Keratinocyte (primary cell): ENCODE measurements around the gene TMEM135. TPM values are rescaled to one million over a fixed set of nuclear protein-coding genes. Genes with fewer than 3 reads are reported as not detected.

ENCODE experiments used
- DNase-seq: peaks from one replicate; pipeline ENCODE4 v3.0.0-alpha.2; 2011; ENCODE audit warnings: low read depth, missing footprints, low spot score
- FAIRE-seq: peaks from 2 replicates; lab custom pipeline; 2011; peaks lifted over from hg19 to GRCh38; lab: Jason Lieb, UNC
- H2AFZ ChIP-seq: 2 replicates; pipeline ENCODE4 v1.6.0; 2012; ENCODE audit warnings: low read length, control low read depth, inconsistent platforms; ENCODE audit not compliant: control insufficient read depth
- H3K27ac ChIP-seq: 2 replicates; pipeline ENCODE4 v1.5.1; 2011; ENCODE audit warnings: low read length; ENCODE audit not compliant: control insufficient read depth, insufficient read depth
- H3K27me3 ChIP-seq: 3 replicates; pipeline ENCODE4 v1.6.0; 2011; ENCODE audit warnings: low read length; ENCODE audit not compliant: control insufficient read depth, insufficient read depth; ENCODE audit errors: extremely low read depth
- H3K36me3 ChIP-seq, 2 experiments: 2 replicates in 1 of 2; 3 replicates in 1 of 2; pipeline ENCODE4 v1.5.1; 2011; ENCODE audit warnings: low read length in 2 of 2, mild to moderate bottlenecking in 1 of 2; ENCODE audit not compliant: control insufficient read depth in 2 of 2, insufficient read depth in 2 of 2; ENCODE audit errors: extremely low read depth in 1 of 2
- H3K4me1 ChIP-seq: 3 replicates; pipeline ENCODE4 v1.5.1; 2011; ENCODE audit warnings: low read length; ENCODE audit not compliant: control insufficient read depth, insufficient read depth; ENCODE audit errors: extremely low read depth
- H3K4me2 ChIP-seq: 3 replicates; pipeline ENCODE4 v1.6.0; 2011; ENCODE audit warnings: low read depth, low read length; ENCODE audit not compliant: control insufficient read depth, insufficient read depth; ENCODE audit errors: extremely low read depth
- H3K4me3 ChIP-seq, 3 experiments: fragments of 200-600 bp in 1 of 3; sonication (generic) in 1 of 3; 2 replicates in 2 of 3; 3 replicates in 1 of 3; pipeline ENCODE4 v1.5.1; 2011 to 2016; ENCODE audit warnings: low read length in 3 of 3, mild to moderate bottlenecking in 3 of 3, control low read depth in 2 of 3, inconsistent platforms in 1 of 3, low read depth in 1 of 3, mixed read lengths in 1 of 3, mixed run types in 1 of 3, moderate library complexity in 1 of 3; ENCODE audit not compliant: control insufficient read depth in 2 of 3, insufficient read depth in 2 of 3; ENCODE audit errors: extremely low read depth in 1 of 3
- H3K79me2 ChIP-seq: 2 replicates; pipeline ENCODE4 v1.6.0; 2012; ENCODE audit warnings: low read length; ENCODE audit not compliant: control insufficient read depth, insufficient read depth
- H3K9ac ChIP-seq: 3 replicates; pipeline ENCODE4 v1.6.0; 2011; ENCODE audit warnings: low read length; ENCODE audit not compliant: control insufficient read depth, insufficient read depth; ENCODE audit errors: extremely low read depth
- H3K9me1 ChIP-seq: 3 replicates; pipeline ENCODE4 v1.6.0; 2011; ENCODE audit warnings: low read length; ENCODE audit not compliant: control insufficient read depth, insufficient read depth; ENCODE audit errors: extremely low read depth
- H3K9me3 ChIP-seq: 2 replicates; pipeline ENCODE4 v1.5.1; 2012; ENCODE audit warnings: low read depth, low read length; ENCODE audit not compliant: control insufficient read depth
- H4K20me1 ChIP-seq: 3 replicates; pipeline ENCODE4 v1.6.0; 2011; ENCODE audit warnings: low read length; ENCODE audit not compliant: control insufficient read depth, insufficient read depth; ENCODE audit errors: extremely low read depth
- CTCF ChIP-seq, 3 experiments: IDR thresholded peaks in 1 of 3; conservative IDR thresholded peaks in 1 of 3; optimal IDR thresholded peaks in 1 of 3; 2 replicates in 2 of 3; 3 replicates in 1 of 3; pipeline versions ENCODE3 to v1.5.1; 2011; ENCODE audit warnings: low read length in 3 of 3, mild to moderate bottlenecking in 3 of 3, moderate library complexity in 2 of 3, control low read depth in 1 of 3, inconsistent platforms in 1 of 3; ENCODE audit not compliant: insufficient read depth in 2 of 3; ENCODE audit errors: extremely low read depth in 1 of 3
- EZH2 ChIP-seq: IDR thresholded peaks from one replicate; pipeline ENCODE4 v1.6.1; 2012; ENCODE audit warnings: inconsistent platforms, mild to moderate bottlenecking, low read length, moderate library complexity
- dilution Hi-C: fragments of 300-500 bp; cut with MboI; formaldehyde crosslinking; loops from one replicate; pipeline ENCODE4 v1.7.0; 2020; ENCODE audit warnings: low sequenced_read_pairs; ENCODE audit not compliant: extremely low pct_ligation_motif_present
- polyA plus RNA-seq, 5 experiments: library from polyadenylated mRNA; depleted of rRNA in 3 of 5; stranded (reverse) in 3 of 5; stranded (forward) in 1 of 5; unstranded in 1 of 5; fragments of >200 nt; gene quantifications; 1 replicate in 1 of 5; 2 replicates in 3 of 5; 3 replicates in 1 of 5; pipeline versions ENCODE4 v1.2.1 to v1.2.3, GENCODE V29; 2011 to 2012; ENCODE audit warnings: missing spikeins in 2 of 5, low read depth in 1 of 5, low replicate concordance in 1 of 5

The TMEM135 gene
- polyA plus RNA-seq, 1 donor (not counting 4 experiments of a cell fraction or from before 2014, with no cell fraction given) = 15.0 TPM

DNA sequence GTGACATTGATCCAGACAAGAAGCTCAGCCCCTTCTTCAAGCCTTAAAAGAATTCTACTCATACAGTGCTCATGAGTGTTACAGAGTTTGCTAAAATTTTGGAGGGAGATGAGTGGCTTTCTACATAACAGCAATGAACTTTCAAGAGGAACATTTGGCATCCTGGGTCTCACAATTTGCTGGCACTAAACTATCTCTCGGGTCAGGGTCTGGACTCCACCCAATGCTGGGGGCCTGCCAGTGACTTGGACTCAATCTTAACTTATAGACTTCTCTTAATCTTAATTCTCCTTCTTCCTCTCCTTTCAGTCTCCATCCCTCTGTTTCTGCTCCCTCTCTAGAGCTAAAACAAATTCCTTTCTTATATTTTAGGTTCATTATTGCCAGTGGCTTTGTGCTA is 317.9 kb downstream of the TMEM135 start:
- no peak overlapping the region for H2AFZ ChIP-seq
- no peak overlapping the region for H3K4me3 ChIP-seq
- H3K79me2 ChIP-seq = no peaks in the 10 kb centered on the region
- DNase-seq (no peak), FAIRE-seq (no peak)
- no peak overlapping the region for H3K4me2 ChIP-seq
- peaks cover 9% of the 10 kb centered on the region for H3K4me1 ChIP-seq
- H3K9ac ChIP-seq = no peak overlapping the region
- no peaks in the 10 kb centered on the region for H3K9me3 ChIP-seq
- no peaks in the 10 kb centered on the region for H3K36me3 ChIP-seq
- H4K20me1 ChIP-seq = no peaks in the 10 kb centered on the region
- no peaks in the 10 kb centered on the region for H3K27me3 ChIP-seq
- no peak overlapping the region for H3K27ac ChIP-seq
- dilution Hi-C loops = no loop called here
- no peaks in the 10 kb centered on the region for H3K9me1 ChIP-seq
- no peak for TF ChIP-seq CTCF (optimal IDR thresholded peaks at IDR 0.05 in 1 of 3, IDR thresholded peaks at IDR 0.05 in 1 of 3, conservative IDR thresholded peaks at IDR 0.05 in 1 of 3; ENCODE audit: extremely low read depth in 1 of 3, insufficient read depth in 2 of 3, low read length in 3 of 3)
- no peak for TF ChIP-seq EZH2

DNA sequence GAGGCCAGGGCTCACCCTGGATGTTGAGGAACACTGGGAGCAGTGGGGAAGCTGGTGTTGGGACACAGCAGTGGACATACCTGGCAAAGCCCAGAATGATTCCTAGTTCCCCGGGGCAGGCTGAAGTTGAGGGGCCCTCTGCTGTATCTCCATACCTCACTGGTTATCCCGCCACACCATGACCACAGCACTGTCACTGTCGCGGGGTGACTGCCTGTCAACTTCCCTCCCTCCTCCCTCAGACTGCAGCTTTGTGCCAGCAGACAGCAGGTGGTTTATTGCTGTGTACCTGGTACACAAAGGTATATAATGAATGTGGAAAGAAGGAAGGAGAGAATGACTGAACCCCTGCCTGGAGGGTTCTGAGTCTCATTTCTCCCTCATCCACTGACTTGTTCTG is 318.7 kb downstream of the TMEM135 start:
- Histone ChIP-seq H3K4me2 (no peak overlapping the region), H4K20me1 (no peaks in the 10 kb centered on the region), H3K9me3 (no peaks in the 10 kb centered on the region), H3K79me2 (no peaks in the 10 kb centered on the region), H3K27ac (no peak overlapping the region), H3K9me1 (no peaks in the 10 kb centered on the region), H3K36me3 (no peaks in the 10 kb centered on the region), H3K4me1 (peaks cover 9% of the 10 kb centered on the region), H2AFZ (no peak overlapping the region), H3K9ac (no peak overlapping the region), H3K4me3 (no peak overlapping the region), H3K27me3 (no peaks in the 10 kb centered on the region)
- dilution Hi-C loops = no loop called here
- no peak for DNase-seq
- no peak for FAIRE-seq
- TF ChIP-seq EZH2 (no peak), CTCF (optimal IDR thresholded peaks at IDR 0.05 in 1 of 3, IDR thresholded peaks at IDR 0.05 in 1 of 3, conservative IDR thresholded peaks at IDR 0.05 in 1 of 3; ENCODE audit: extremely low read depth in 1 of 3, insufficient read depth in 2 of 3, low read length in 3 of 3) (no peak)
